ENCODE data around the gene OGDH.

DNA sequence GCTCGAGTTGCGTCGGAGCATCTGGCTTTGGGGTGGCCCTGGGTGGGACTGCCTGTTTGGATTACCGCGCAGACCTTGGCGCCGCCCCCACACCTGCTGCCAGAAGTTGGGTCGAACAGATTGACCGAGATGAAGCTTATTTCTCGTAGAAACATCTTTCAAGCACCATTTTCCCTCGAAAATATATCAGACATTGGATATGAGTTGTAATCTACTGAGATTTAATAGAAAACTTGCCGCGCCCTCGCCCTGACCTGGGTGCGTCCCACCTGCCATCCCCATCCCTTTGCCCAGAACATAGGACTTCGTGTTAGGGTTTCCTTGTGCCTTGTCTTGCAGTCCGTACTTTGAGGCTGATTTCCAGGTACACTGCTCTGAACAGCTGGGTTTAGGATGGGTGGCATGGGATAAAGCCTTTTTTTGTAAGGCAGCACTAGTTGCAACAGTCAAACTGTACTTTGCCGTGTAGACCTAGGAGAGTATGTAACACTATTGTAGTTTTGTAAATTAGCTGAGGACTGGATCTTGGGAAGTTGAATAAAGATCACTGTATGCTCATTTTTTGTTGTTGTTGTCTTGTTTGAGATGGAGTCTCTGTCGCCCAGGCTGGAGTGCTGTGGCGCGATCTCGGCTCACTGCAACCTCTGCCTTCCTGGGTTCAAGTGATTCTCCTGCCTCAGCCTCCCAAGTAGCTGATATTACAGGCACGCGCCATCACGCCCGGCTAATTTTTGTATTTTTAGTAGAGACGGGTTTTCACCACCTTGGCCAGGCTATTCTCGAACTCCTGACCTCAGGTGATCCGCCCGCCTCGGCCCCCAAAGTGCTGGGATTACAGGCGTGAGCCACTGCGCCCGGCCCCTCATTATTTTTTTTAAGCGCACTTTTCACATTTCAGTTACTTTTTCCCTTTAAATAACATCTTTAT is 978 bp downstream of the OGDH start:
- TF ChIP-seq GATA2 (IDR thresholded peaks at IDR 0.05; ENCODE audit: low read depth, low read length) (no peak), GATA3 (IDR thresholded peaks at IDR 0.05; ENCODE audit: low read depth, low read length) (no peak)
